OCI-LY7 (cell line): ENCODE data around the gene TRPM8. TPM values are rescaled to one million over a fixed set of nuclear protein-coding genes. Genes with fewer than 3 reads are reported as not detected.

ENCODE experiments used
- BruUV-seq: library from RNA; stranded (reverse); fragments of 400-500 nt; replicated peaks from 2 replicates; lab custom pipeline; 2021; lab: Mats Ljungman, UMichigan
- CTCF ChIA-PET: fragments of 300-600 bp; sonication (Branson Sonifier 250); formaldehyde crosslinking; loops from one replicate; lab custom pipeline; 2022; ENCODE audit warnings: antibody characterized with exemption; ENCODE audit not compliant: unreplicated experiment; lab: Charles Lee
- POLR2A ChIA-PET: fragments of 300-600 bp; sonication (Branson Sonifier 250); formaldehyde crosslinking; loops from one replicate; lab custom pipeline; 2022; ENCODE audit warnings: antibody characterized with exemption; lab: Charles Lee
- DNase-seq: peaks from one replicate; pipeline ENCODE4 v3.0.0-alpha.2; 2015; ENCODE audit warnings: low spot score
- H2AFZ ChIP-seq: fragments of 200-600 bp; sonication (generic), shearing (Covaris generic); 2 replicates; pipeline ENCODE4 v1.6.1; 2014; ENCODE audit warnings: mild to moderate bottlenecking, antibody characterized with exemption, low read length, moderate library complexity
- H3K27ac ChIP-seq: fragments of 200-600 bp; sonication (generic); 2 replicates; pipeline ENCODE4 v1.5.1; 2014; ENCODE audit warnings: mixed run types, low read depth, mild to moderate bottlenecking, moderate library complexity, low read length, inconsistent platforms; ENCODE audit not compliant: poor library complexity, severe bottlenecking
- H3K36me3 ChIP-seq: fragments of 200-600 bp; sonication (generic); 2 replicates; pipeline ENCODE4 v1.6.1; 2014; ENCODE audit warnings: mild to moderate bottlenecking, antibody characterized with exemption, low read length, moderate library complexity, mixed read lengths; ENCODE audit not compliant: insufficient read depth
- H3K4me1 ChIP-seq: fragments of 200-600 bp; sonication (generic); 2 replicates; pipeline ENCODE4 v1.5.1; 2014; ENCODE audit warnings: mild to moderate bottlenecking, low read length; ENCODE audit not compliant: insufficient read depth, poor library complexity, severe bottlenecking
- H3K4me2 ChIP-seq: fragments of 200-600 bp; sonication (generic); 2 replicates; pipeline ENCODE4 v1.6.1; 2014; ENCODE audit warnings: mild to moderate bottlenecking, low read length
- H3K4me3 ChIP-seq: fragments of 200-600 bp; sonication (generic); 2 replicates; pipeline ENCODE4 v1.5.1; 2014; ENCODE audit warnings: mild to moderate bottlenecking, low read depth, low read length; ENCODE audit not compliant: poor library complexity, severe bottlenecking
- H3K79me2 ChIP-seq: fragments of 200-600 bp; sonication (generic); 2 replicates; pipeline ENCODE4 v1.6.1; 2016; ENCODE audit warnings: low read depth, mild to moderate bottlenecking, low read length, moderate library complexity, mixed read lengths; ENCODE audit not compliant: insufficient read depth
- H3K9me2 ChIP-seq: fragments of 200-600 bp; sonication (generic); 2 replicates; pipeline ENCODE4 v1.6.1; 2016; ENCODE audit warnings: mild to moderate bottlenecking, low read length, mixed read lengths; ENCODE audit not compliant: insufficient read depth
- H3K9me3 ChIP-seq: fragments of 200-600 bp; sonication (generic); 2 replicates; pipeline ENCODE4 v1.6.1; 2014; ENCODE audit warnings: mild to moderate bottlenecking, mixed run types, low read length, mixed read lengths
- H4K20me1 ChIP-seq: fragments of 200-600 bp; sonication (generic); 2 replicates; pipeline ENCODE4 v1.6.1; 2014; ENCODE audit warnings: mild to moderate bottlenecking, antibody characterized with exemption, low read length, moderate library complexity, mixed read lengths; ENCODE audit not compliant: insufficient read depth
- EZH2phosphoT487 ChIP-seq: fragments of 200-600 bp; sonication (generic); IDR thresholded peaks from 2 replicates; pipeline ENCODE4 v1.6.1; 2018; ENCODE audit warnings: low read depth, borderline replicate concordance, mild to moderate bottlenecking, mixed run types, antibody characterized with exemption, low read length, moderate library complexity, mixed read lengths
- intact Hi-C: fragments of 100-400 bp; cut with micrococcal nuclease; formaldehyde crosslinking; loops from one replicate; pipeline ENCODE4 v1.10.0; 2022; ENCODE audit not compliant: unreplicated experiment
- total RNA-seq, 2 experiments: library from RNA; depleted of rRNA in 1 of 2; stranded (reverse); fragments of >200 nt in 1 of 2; shearing (Covaris generic) in 1 of 2; gene quantifications; 2 replicates each; pipeline ENCODE4 v1.2.3, GENCODE V29; 2014 to 2022
- TF ChIP-seq, protein P1 (sequence below): fragments of 200-600 bp; sonication (generic); conservative IDR thresholded peaks from 2 replicates; pipeline ENCODE4 v1.5.1; 2014; ENCODE audit warnings: mild to moderate bottlenecking, antibody characterized with exemption, low read length, moderate library complexity, mixed read lengths

Gene TRPM8
- total RNA-seq, 2 experiments from 2014 or later, result not detected

DNA sequence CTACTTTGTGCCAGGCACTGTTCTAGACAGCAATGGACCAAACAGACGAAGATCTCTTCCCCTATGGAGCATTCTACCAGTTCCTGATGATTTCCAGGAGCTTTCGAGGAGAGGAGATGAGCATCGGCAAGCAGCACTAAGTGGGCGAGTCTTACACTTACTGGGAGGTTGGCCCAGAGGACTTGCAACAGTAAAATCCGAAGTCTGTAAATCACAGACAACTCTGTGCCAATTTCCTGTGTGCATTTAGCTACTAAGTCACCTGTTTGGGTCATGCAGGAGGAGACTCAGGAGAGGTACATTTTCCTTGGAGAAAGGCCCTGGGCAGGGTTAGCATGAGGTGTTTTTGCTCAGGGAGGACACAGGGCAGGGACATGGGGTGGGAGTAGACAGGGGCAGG lies 58.9 kb downstream of the TRPM8 start:
- Histone ChIP-seq H3K27ac (no peak overlapping the region), H3K4me3 (no peak overlapping the region), H3K36me3 (no peaks in the 10 kb centered on the region), H3K4me1 (no peaks in the 10 kb centered on the region), H3K9me2 (no peaks in the 10 kb centered on the region), H2AFZ (no peak overlapping the region), H4K20me1 (no peaks in the 10 kb centered on the region), H3K4me2 (no peak overlapping the region), H3K9me3 (no peaks in the 10 kb centered on the region), H3K79me2 (no peaks in the 10 kb centered on the region)
- BruUV-seq, result no TSS peak
- TF ChIP-seq, protein P1, sequence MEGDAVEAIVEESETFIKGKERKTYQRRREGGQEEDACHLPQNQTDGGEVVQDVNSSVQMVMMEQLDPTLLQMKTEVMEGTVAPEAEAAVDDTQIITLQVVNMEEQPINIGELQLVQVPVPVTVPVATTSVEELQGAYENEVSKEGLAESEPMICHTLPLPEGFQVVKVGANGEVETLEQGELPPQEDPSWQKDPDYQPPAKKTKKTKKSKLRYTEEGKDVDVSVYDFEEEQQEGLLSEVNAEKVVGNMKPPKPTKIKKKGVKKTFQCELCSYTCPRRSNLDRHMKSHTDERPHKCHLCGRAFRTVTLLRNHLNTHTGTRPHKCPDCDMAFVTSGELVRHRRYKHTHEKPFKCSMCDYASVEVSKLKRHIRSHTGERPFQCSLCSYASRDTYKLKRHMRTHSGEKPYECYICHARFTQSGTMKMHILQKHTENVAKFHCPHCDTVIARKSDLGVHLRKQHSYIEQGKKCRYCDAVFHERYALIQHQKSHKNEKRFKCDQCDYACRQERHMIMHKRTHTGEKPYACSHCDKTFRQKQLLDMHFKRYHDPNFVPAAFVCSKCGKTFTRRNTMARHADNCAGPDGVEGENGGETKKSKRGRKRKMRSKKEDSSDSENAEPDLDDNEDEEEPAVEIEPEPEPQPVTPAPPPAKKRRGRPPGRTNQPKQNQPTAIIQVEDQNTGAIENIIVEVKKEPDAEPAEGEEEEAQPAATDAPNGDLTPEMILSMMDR, result no peak
- TF ChIP-seq EZH2phosphoT487, result no peak
- ChIA-PET POLR2A (no interaction called here), CTCF (no interaction called here)
- intact Hi-C loops, result loop anchor here (5.0 kb wide), 1 partner anchor 571 kb away; no protein-coding TSS in a partner anchor
- no peak for DNase-seq

GRCh38 chr2:233976690-233977294 lies 59.6 kb downstream of the TRPM8 start:
- Histone ChIP-seq H2AFZ (no peak overlapping the region), H4K20me1 (no peaks in the 10 kb centered on the region), H3K4me3 (no peak overlapping the region), H3K4me1 (no peaks in the 10 kb centered on the region), H3K4me2 (no peak overlapping the region), H3K36me3 (no peaks in the 10 kb centered on the region), H3K9me2 (no peaks in the 10 kb centered on the region), H3K79me2 (no peaks in the 10 kb centered on the region), H3K27ac (no peak overlapping the region), H3K9me3 (no peaks in the 10 kb centered on the region)
- TF ChIP-seq, protein P1, result peak; percentile 72
- TF ChIP-seq EZH2phosphoT487, result no peak
- POLR2A ChIA-PET, result no interaction called here
- CTCF ChIA-PET, result no interaction called here
- peak; percentile 41 for DNase-seq
- intact Hi-C loops, result loop anchor here (5.0 kb wide), 1 partner anchor 571 kb away; no protein-coding TSS in a partner anchor
- no TSS peak for BruUV-seq

DNA sequence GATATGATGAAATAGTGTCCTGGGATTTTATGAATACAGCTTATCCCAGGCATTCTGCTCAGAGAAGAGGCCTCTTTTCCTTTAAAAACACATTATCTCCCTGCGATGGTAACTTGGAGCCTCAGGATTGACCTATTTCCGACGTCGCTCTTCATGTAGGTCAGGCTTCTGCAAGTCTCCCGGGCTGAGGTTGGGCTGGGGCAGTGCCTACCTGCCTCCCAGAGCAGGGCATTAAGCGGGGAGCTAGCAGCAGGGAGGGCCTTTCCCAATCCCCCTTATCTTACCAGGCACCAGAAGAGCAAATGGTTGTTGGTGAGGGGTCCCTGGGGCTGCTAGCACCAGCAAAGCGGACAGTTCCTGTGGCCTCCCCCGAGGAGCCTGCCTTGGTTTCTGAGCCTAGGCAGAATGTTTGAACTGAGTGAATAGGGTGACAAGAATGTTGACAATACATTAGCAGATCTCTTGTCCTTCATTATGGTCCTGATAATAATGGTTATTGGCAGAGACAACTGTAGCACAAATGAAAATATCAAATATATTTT lies 60.2 kb downstream of the TRPM8 start:
- ChIA-PET CTCF (no interaction called here), POLR2A (no interaction called here)
- no peak for DNase-seq
- H3K9me2 ChIP-seq, result no peaks in the 10 kb centered on the region
- no peaks in the 10 kb centered on the region for H3K4me1 ChIP-seq
- no peak overlapping the region for H3K4me2 ChIP-seq
- H3K9me3 ChIP-seq, result no peaks in the 10 kb centered on the region
- H2AFZ ChIP-seq, result no peak overlapping the region
- no peaks in the 10 kb centered on the region for H3K79me2 ChIP-seq
- no peak overlapping the region for H3K4me3 ChIP-seq
- no peak overlapping the region for H3K27ac ChIP-seq
- no peaks in the 10 kb centered on the region for H4K20me1 ChIP-seq
- BruUV-seq, result no TSS peak
- no peak for TF ChIP-seq EZH2phosphoT487
- TF ChIP-seq, protein P1, result no peak
- intact Hi-C loops, result loop anchor here (5.0 kb wide), 1 partner anchor 570 kb away; no protein-coding TSS in a partner anchor
- no peaks in the 10 kb centered on the region for H3K36me3 ChIP-seq
